Dermis lymphatic vessel endothelial cell (primary cell): ENCODE results near the gene ARL1. TPM values are rescaled to one million over a fixed set of nuclear protein-coding genes. Genes with fewer than 3 reads are reported as not detected.

Experiments
- total RNA-seq: library from RNA; depleted of rRNA; stranded (reverse); fragments of >200 nt; gene quantifications from 2 replicates; pipeline ENCODE4 v1.2.1, GENCODE V29; 2014

ARL1 gene
- 51.2 and 68.9 TPM in 2 replicates for total RNA-seq

DNA sequence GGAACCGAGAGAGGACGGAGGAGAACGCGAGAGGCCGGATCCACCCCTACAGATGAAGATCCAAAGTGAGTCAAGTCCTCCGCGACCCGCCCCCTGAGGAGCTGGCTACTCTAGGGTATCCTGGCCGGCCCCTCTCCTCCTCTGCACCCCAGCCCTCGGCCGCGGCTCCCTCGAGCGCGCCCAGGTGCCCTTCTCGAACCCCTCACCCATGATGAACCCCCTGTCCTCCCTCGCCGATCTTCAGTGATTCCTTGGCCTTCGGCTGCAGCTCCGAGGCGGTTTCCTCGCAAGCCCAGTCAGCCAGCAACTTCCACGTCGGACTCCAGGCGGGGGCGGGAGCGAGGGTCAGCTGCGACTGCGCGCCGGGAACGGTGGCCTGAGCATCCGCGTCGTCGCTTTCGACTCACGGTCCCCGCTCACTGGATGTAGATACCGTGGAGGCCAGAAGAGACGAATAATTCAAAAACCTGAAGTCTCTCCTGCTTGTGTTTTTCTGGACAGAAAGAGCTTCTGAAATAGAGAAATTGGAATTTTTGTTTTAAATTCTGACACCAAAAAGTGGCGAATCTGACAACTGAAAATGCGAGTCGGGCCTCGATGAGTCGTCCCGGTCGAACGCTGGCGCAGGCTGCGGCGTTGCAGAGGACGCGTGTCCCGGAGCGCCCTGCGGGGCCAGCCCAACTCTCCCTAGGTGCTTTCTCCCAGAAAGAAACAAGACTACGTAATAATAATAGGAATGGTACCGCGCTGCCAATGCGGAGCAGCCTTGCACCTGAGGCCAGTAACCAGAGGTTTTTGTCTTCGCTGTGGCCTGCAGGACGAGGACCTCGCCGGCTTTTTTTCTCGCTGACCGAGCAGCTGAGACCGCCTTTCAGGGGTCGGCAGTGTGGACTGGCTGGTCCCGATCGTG is at the start of gene ARL1:
TSS of gene ARL1 (minus strand) at position 337 of the 910 bp plus-strand sequence. CDS start at position 210, 127 bp downstream.

Other genes starting within 250 kb of the ARL1 start
- gene SLC5A8, start 197.5 kb downstream of the ARL1 start, total RNA-seq: 0.09 TPM in 1 of 2 replicates, not detected in the other
- gene UTP20, start 127.7 kb downstream of the ARL1 start, total RNA-seq: 11.5 and 21.0 TPM in 2 replicates
- not detected in 2 replicates for gene SPIC, start 67.6 kb upstream of the ARL1 start, total RNA-seq
- gene MYBPC1, start 187.2 kb upstream of the ARL1 start, total RNA-seq: not detected in 2 replicates